Measurements from ENCODE around the gene KDM2A.

The KDM2A gene

GRCh38 chr11:67304511-67305113 lies 185.5 kb downstream of the KDM2A start:
- FAIRE-seq: no peak

GRCh38 chr11:67306769-67307544 lies 187.9 kb downstream of the KDM2A start:
- no peak for FAIRE-seq

- FAIRE-seq: no peak
Measured at GRCh38 chr11:67307545-67308001, 188.5 kb downstream of the KDM2A start.
